Daoy (cell line): ENCODE data around the gene MMP3. TPM values are rescaled to one million over a fixed set of nuclear protein-coding genes. Genes with fewer than 3 reads are reported as not detected.

Experiments used
- DNase-seq: peaks from one replicate; pipeline ENCODE4 v3.0.0-alpha.2; 2015; ENCODE audit warnings: low read depth
- total RNA-seq: library from RNA; depleted of rRNA; stranded (reverse); fragments of >200 nt; shearing (Covaris generic); gene quantifications from 2 replicates; pipeline ENCODE4 v1.2.3, GENCODE V29; 2014

MMP3 gene
- total RNA-seq, 1 experiment from 2014 or later = 0.11 TPM

- no peak for DNase-seq
These were observed 10.8 kb downstream of the MMP3 start for GRCh38 chr11:102832612-102833011.

- DNase-seq = peak; percentile 23
These were observed 11.6 kb downstream of the MMP3 start for GRCh38 chr11:102831489-102832440.

GRCh38 chr11:102831128-102831488, 12.3 kb downstream of the MMP3 start:
- DNase-seq = no peak

GRCh38 chr11:102830001-102830727, 13.2 kb downstream of the MMP3 start:
- DNase-seq = no peak

GRCh38 chr11:102829316-102830000, 14.0 kb downstream of the MMP3 start:
- DNase-seq = no peak

- DNase-seq = no peak
These were observed 18.9 kb downstream of the MMP3 start for GRCh38 chr11:102824556-102824955.

- no peak for DNase-seq
These were observed 23.9 kb downstream of the MMP3 start for GRCh38 chr11:102819491-102819890.

- no peak for DNase-seq
These were observed 29.9 kb downstream of the MMP3 start for GRCh38 chr11:102813484-102813883.

GRCh38 chr11:102812188-102812587, 31.2 kb downstream of the MMP3 start:
- DNase-seq = no peak

GRCh38 chr11:102810950-102811660, 32.3 kb downstream of the MMP3 start:
- DNase-seq = no peak

- DNase-seq = no peak
These were observed 33.4 kb downstream of the MMP3 start for GRCh38 chr11:102809971-102810370.

- peak; percentile 65 for DNase-seq
These were observed 35.5 kb downstream of the MMP3 start for GRCh38 chr11:102807921-102808320.

GRCh38 chr11:102806296-102806695, 37.1 kb downstream of the MMP3 start:
- DNase-seq = no peak

- peak; percentile 26 for DNase-seq
These were observed 41.1 kb downstream of the MMP3 start for GRCh38 chr11:102802341-102802740.

- DNase-seq = no peak
These were observed 42.6 kb downstream of the MMP3 start for GRCh38 chr11:102800767-102801166.

- peak; percentile 8 for DNase-seq
These were observed 43.6 kb downstream of the MMP3 start for GRCh38 chr11:102799681-102800340.

- peak; percentile 14 for DNase-seq
These were observed 45.2 kb downstream of the MMP3 start, which contains the start of gene MMP1 for GRCh38 chr11:102798012-102798746. MMP1 (minus strand) TSS chr11:102798160; CDS start chr11:102798092, 68 bp downstream.

- peak; percentile 59 for DNase-seq
These were observed 49.0 kb downstream of the MMP3 start for GRCh38 chr11:102794382-102794781.

- no peak for DNase-seq
These were observed 49.6 kb downstream of the MMP3 start for GRCh38 chr11:102793677-102794290.

- no peak for DNase-seq
These were observed 50.8 kb downstream of the MMP3 start for GRCh38 chr11:102792604-102793003.
